ENCODE measurements around the gene SLC16A1.
A peak's percentile ranks its signal among the peaks of the same experiment; 100 is the strongest.
"Not testable (repeated sequence)": the region's sequence is repeated elsewhere in the genome, so short reads cannot be mapped to it uniquely, and the experiment has no call there.

SLC16A1 gene

GRCh38 chr1:112964347-112964746, 8.4 kb upstream of the SLC16A1 start:
- DNase-seq, result no peak

DNA sequence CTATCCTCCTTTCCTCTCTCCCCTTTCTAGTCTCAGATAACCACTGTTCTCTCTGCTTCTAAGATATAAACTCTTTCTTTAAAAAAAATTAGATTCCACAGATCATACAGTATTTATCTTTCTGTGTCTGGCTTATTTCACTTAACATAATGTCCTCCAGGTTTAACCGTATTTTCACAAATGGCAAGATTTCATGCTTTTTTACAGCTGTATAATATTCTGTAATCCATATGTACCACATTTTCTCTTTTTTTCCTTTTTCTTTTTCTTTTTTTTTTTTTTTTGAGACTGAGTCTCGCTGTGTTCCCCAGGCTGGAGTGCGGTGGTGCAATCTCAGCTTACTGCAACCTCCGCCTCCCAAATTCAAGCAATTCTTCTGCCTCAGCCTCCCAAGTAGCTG, 5.1 kb upstream of the SLC16A1 start:
- no peak for DNase-seq

- no peak for DNase-seq
These were observed 4.4 kb upstream of the SLC16A1 start for GRCh38 chr1:112960384-112960783.

- DNase-seq, result not testable (repeated sequence)
These were observed 2.2 kb upstream of the SLC16A1 start for GRCh38 chr1:112958236-112958635.

- peak; percentile 20 to 27 for DNase-seq
These were observed 1.3 kb upstream of the SLC16A1 start for GRCh38 chr1:112957133-112957812.

DNA sequence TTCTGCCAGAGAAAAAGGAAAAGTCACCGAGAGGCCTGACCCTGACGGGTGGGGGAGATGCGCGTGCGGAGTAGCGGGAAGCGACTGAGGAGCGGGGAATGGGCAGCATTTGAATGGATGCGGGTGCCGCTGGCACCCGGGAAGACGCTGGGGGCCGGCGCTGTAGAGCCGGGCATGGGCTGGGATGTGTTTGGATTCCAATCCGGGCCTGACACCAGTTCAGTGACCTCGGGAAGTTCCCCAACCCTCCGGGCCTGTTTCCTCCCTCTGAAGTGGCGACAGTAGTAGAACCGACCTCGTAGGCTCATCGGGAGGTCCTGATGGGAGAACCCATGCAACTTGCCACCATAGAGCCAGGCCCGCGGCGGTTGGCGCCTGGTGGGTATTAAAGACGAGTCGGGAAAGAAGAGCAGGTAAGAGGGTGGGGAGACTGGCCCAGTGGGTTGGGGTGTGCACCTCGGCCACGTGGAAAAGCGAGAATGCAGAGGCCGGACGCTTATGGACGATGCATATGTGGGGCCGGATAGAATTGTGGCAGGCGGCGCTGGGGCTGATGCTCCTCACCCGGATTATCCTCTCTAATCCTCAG, 642 bp upstream of the SLC16A1 start:
- peak; percentile 26 to 37 for DNase-seq

GRCh38 chr1:112954945-112955772, 837 bp downstream of the SLC16A1 start:
- DNase-seq, result peak; percentile 48 to 49

- no peak for DNase-seq
These were observed 1.9 kb downstream of the SLC16A1 start for GRCh38 chr1:112954017-112954650.

- no peak for DNase-seq
These were observed 5.6 kb downstream of the SLC16A1 start for GRCh38 chr1:112950426-112950825.

GRCh38 chr1:112946683-112947082, 9.3 kb downstream of the SLC16A1 start:
- no peak for DNase-seq

DNA sequence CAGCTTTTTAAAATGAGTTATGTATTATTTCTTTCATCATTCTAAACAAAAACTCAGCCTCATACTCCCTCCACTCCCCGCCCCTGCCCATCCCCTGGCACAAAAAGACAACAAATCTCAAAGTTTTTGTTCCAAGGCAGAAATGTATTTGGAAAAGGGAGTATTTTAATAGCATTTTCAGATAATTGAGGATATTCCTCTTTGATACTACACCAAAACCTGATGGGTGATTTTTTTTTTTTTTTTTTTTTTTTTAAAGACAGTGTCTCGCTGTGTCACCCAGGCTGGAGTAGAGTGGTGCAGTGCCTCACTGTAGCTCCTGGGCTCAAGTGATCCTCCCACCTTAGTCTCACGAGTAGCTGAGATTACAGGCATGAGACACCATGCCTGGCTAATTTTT, 16.2 kb downstream of the SLC16A1 start:
- no peak for DNase-seq

- no peak for DNase-seq
These were observed 17.8 kb downstream of the SLC16A1 start for GRCh38 chr1:112938210-112938609.

- DNase-seq, result no peak
These were observed 18.5 kb downstream of the SLC16A1 start for GRCh38 chr1:112937495-112937894.

- DNase-seq, result no peak
These were observed 18.9 kb downstream of the SLC16A1 start for GRCh38 chr1:112937070-112937469.

- no peak for DNase-seq
These were observed 20.4 kb downstream of the SLC16A1 start for GRCh38 chr1:112935461-112936111.

DNA sequence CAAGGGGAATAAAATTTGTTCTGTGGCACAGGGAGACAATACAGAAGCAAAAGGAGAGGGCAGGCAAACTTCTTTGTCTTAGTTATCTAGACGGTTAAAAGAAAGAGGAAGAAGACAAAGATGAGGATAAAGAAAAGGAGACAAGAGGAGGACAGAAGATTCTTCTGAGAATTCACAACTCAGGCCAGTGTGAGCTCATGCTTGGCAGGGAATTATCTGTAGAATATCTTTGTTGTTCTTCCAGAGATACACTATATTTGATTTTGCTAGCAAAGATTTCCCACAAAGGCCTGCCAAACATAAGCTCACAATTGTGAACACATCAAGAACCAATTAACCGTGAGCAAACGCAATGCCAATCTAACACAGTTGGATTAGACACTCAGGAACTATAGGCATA, 21.4 kb downstream of the SLC16A1 start:
- no peak for DNase-seq

DNA sequence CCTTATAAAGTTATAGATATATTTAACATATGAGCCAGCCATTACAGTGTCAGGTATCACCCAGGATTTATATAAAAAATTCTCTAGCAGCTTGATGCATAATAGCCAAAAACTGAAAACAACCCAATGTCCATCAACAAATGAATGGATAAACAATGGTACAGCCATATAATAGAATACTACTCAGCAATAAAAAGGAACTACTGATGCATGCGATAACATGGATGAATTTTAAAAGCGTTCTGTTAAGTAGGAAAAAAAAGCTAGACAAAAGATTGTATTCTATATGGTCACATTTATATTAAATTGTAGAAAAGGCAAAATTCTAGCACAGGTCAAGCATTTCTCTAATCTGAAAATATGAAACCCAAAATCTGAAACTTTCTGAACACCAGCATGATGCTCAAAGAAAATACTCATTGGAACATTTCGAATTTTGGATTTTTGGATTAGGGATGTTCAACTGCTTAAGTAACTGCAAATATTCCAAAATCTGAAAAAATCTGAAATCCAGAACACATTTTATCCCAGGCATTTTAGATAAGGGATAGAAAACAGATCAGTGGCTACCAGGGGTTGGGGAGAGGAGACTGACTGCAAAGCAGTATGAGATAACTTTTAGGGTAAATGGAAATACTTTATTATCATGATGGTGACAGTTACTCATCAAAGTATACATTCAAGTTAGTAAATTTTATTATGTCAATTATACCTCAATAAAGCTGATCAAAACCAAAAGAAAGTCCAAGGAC, 22.0 kb downstream of the SLC16A1 start:
- no peak for DNase-seq

GRCh38 chr1:112929979-112930378, 26.0 kb downstream of the SLC16A1 start:
- DNase-seq, result no peak

GRCh38 chr1:112927462-112927990, 28.5 kb downstream of the SLC16A1 start:
- no peak for DNase-seq

DNA sequence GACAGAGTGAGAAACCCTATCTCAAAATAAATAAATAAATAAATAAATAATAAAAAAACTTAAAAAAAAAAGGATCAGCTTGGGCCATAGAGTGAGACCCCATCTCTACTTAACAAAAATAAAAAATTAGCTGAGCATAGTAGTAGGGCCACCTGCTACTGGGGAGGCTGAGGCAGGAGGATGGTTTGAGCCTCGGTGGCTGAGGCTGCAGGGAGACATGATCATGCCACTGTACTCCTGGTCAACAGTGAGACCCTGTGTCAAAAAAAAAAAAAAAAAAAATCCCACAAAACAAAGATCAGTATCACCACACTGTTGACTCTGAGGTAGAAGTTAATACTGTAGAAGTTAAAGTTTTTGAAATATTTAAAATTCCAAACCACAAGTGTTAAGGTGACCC, 29.1 kb downstream of the SLC16A1 start:
- DNase-seq, result no peak

DNA sequence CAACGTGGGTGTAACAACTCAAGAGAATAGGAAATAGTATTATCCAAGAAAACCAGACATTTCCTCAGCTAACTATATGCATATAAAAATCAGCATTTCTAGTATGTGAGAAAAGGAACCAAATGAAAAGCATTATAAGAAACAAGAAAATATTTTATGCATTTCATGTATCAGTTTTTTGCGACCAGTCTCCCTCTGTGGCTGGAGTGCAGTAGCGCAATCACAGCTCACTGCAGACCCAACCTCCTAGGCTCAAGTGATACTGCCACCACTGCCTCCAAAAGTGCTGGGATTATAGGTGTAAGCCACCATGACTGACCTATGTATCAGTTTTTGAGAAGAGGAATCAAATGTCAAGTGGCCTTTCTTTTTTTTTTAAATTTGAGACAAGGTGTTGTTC, 31.0 kb downstream of the SLC16A1 start:
- no peak for DNase-seq

GRCh38 chr1:112923959-112924349, 32.0 kb downstream of the SLC16A1 start:
- no peak for DNase-seq
